OCI-M2 (cell line): ENCODE results near the gene GPC1.

ENCODE experiments used
- DNase-seq: peaks from one replicate; lab custom pipeline; 2025; ENCODE audit not compliant: unreplicated experiment; lab: John Stamatoyannopoulos, UW

Gene GPC1

GRCh38 chr2:240397542-240397916 lies 37.9 kb upstream of the GPC1 start:
- no peak for DNase-seq

GRCh38 chr2:240397924-240398645 lies 37.4 kb upstream of the GPC1 start:
- no peak for DNase-seq

GRCh38 chr2:240398661-240399267 lies 36.7 kb upstream of the GPC1 start:
- DNase-seq: no peak

DNA sequence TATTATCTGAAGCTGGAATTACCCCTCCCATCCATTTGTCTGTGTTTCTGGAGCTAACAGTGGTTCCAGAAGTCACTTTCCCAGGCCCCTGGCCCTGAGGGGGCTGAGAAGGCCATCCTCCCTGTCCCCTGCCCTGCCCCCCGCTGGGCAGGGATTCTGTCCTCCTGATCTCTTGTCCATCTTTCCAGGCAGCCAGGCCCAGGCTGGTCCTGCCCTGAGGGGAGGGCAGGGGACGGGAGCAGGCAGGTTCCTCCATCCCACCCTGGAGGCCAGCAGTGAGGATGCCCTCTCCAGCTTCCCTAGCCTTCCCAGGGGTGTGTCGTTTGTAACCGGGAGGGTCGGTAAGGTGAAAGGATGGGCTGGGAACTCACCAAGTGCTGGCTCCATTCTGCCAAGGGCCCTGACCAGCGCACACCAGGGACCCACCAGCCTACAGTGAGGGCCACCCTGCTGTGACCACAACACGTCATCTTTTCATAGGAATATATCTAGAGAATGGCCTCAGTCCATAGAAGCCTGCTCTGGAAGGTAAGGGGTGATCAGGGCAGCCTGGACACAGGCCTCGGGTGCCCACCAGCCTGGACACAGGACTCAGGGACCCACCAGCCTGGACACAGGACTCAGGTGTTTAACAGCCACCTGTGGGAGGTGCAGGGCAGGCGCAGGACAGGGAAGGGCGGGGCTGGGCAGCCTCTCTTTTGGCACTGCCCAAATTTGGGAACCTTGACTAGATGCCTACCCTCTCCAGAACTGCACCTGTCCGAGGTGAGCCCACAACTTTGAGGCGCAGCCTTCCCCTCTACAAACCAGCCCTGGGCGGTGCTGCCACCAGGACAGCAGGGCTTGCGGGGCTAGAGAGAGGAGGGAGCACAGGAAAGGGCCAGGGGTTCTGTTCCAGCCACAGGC lies 35.8 kb upstream of the GPC1 start:
- no peak for DNase-seq

DNA sequence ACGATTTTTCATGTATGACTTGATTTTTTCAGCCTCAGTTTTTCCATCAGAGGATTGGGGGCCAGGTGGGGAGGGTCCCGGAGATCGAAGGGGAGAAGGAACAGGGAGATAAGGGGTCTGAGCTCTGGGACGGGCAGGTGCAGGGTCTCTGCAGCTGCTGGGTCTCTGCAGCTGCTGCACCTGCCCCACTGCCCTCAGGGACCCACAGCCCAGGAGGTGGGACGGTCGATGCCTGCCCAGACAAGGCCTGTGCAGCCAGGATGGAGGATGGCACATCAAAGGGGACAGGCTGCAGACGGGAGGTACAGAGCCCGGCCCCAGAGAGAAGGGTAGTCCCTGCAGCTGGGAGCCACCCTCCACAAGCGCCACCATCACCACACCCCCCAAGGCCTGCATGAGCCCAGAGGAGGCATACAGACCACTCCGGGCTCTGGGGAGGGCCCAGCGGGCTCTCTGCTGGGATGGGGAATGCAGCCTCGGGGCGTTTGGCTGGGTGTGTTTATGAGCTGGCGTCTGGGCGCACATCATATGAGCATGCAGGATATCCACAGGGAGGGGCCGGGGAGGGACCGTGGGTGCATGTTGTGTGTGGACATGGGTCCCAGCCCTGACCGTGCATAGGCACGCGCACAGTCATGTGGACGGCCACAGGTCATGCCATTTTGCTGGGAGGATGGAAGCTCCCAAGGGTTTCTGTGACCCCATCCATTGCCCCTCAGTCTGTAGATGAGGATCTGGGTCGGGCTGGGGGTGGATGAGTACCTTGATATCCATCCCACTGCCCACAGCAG lies 34.9 kb upstream of the GPC1 start:
- no peak for DNase-seq

- no peak for DNase-seq
Measured at GRCh38 chr2:240401308-240401707, 34.2 kb upstream of the GPC1 start.

DNA sequence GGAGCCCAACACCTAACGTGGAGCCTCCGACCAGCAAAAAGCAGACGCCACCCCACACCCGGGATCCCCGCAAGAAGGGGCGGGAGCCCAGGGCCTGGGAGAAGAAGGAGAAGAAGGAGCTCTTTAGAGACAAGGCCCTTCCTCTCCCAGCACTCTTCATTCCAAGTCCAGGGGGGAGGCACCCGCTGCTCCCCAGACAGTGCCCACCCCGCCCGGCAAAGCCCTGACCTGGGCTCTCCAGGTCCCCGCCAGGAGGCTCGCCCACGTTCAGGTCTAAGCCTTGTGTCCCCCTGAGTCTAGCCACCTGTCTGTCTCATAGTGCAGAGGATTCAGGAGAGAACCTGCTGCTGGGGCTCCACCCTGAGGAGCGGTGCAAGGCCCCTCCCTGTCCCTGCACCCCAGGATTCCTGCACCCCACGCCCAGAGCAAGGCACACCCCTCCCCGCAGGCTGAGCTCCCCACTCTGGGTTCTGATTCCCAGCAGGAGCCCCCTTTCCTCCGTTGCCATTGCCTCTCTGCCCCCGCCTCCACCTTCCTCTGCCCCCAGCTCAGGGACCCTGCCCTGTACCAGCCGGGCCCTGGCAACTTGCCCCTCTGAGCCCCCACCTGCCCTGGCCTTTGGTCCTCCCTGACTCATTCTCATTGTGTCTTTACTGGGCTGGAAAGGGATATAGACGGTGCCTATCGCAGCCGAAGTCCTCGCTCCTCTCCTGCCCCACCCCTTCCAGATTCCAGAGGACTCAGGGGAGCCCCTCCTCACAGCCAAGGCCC lies 33.5 kb upstream of the GPC1 start:
- DNase-seq: no peak

- no peak for DNase-seq
Measured at GRCh38 chr2:240402566-240403272, 32.7 kb upstream of the GPC1 start.

DNA sequence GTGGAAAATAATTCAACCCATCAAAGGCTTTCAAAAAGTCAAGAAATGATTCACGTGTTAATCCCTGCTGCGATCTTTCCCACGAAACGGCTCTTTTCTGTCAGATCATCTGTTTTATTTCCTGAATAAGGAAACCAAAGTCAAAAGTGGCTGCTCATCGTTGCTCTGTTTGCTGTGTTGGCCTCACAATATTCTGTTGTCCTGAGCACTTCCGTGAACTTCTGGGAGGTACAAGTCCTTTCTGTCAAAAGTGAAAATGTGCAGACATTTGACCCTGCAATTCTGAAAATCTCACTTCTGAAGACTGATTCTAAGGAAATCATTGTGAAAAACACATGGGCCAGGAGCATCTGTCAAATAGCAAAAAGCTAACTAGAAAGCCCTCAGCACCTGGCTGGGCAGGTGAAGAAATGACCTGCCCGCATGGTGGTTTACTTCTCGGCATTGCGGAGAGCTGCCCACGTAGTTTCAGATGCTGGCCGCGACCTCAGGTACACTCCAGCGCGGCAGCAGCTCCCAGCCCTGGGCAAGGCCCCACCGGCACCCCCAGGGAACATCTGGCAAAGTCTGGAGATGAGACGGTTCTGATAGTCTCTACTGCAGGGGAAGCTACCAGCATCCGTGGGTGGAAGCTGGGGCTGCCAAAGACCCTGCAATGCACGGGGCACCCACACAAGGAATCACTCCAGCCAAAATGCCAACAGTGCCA lies 31.9 kb upstream of the GPC1 start:
- DNase-seq: no peak

DNA sequence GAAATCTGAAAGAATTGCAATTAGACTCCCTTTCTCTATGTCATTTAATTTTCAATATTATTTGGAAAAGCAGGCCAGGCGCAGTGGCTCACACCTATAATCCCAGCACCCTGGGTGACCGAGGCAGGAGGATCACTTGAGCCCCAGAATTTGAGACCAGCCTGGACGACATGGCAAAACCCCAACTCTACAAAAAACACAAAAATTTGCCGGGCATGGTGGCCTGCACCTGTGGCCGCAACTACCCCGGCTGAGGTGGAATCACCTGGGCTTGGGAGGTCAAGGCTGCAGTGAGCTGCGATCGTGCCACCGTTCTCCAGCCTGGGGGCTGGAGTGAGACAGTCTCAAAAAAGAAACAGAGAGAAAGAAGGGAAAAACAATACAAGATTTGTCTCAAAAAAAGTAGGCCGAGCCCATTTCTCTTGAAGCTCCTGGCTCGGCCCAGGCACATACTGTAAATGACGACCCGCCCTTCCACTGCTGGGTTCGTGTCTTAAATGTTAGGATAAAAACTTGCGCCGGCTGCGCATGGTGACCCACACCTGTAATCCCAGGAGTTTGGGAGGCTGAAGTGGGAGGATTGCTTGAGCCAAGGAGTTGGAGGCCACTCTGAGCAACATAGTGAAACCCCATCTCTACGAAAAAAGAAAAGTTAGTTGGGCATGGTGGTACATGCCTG lies 31.1 kb upstream of the GPC1 start:
- no peak for DNase-seq

GRCh38 chr2:240405133-240405532 lies 30.3 kb upstream of the GPC1 start:
- DNase-seq: no peak

DNA sequence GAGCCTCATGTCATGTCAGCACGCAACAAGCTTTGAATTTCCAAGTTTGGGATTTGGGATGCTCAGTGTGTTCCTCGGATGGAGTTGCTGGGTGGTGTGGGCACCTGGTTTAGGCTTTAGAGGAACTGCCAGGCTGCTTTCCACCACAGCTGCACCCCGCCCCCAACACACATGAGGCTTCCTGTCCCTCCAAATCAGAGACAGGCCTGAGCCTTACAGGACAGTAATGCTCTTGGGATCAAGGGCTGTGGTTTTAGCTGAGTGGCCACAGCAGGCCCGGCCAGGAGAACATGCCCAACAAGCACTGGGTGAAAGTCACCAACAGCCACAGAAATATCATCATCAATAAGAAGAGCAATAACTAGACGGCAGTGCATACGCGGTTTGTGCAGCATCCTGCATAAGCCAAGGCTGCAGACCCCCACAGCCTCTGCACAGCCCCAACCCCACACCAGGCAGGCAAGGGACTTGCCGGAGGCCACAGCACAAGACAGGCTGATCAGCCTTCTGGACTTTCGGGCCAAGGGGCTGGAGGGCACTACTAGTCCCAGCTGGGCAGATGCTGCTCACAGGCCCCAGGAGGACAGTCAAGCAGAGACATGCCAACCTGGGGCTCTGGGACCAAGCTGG lies 29.7 kb upstream of the GPC1 start:
- DNase-seq: no peak

- DNase-seq: no peak
Measured at GRCh38 chr2:240407090-240407489, 28.4 kb upstream of the GPC1 start.

GRCh38 chr2:240410004-240410403 lies 25.5 kb upstream of the GPC1 start:
- no peak for DNase-seq

- DNase-seq: no peak
Measured at GRCh38 chr2:240410808-240411207, 24.7 kb upstream of the GPC1 start.

DNA sequence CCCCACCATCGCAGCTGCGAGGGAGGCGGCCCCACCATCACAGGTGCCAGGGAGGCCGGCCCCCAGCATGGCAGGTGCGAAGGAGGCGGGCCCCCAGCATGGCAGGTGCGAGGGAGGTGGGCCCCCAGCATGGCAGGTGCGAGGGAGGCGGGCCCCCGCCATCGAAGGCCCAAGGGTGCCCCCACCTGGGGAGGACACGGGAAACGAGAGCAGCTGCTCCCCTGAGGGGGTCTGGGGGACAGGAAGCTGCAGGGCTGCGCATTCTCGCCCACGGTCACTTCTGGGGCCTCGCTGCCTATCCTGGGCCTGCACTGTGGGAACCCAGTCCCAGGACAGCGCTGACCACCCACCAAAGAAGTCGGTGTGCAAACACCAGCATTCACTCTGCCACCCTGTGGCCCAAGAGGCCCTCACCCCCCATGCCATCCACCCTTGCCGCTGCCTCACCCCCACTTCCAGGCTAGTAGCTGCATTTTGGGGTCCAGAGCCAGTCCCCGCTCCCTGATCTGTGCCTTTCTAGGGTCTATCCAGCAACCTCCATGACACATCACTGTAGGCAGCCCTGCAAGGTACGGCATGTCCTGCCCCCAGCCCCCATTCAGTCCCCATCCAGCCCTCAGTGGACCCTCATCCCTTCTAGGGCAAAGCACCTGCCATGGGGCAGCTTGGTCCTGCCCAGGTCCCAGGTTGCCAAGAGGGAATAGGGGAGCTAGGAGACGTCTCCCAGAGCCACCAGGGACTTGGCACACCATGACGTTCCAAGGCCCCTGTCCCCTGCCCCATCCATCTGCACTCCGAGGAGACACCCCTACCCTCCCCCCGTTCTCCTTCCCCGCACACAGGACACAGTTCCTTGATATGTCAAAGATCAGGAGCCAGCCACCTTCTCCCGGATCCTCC lies 24.0 kb upstream of the GPC1 start:
- no peak for DNase-seq

DNA sequence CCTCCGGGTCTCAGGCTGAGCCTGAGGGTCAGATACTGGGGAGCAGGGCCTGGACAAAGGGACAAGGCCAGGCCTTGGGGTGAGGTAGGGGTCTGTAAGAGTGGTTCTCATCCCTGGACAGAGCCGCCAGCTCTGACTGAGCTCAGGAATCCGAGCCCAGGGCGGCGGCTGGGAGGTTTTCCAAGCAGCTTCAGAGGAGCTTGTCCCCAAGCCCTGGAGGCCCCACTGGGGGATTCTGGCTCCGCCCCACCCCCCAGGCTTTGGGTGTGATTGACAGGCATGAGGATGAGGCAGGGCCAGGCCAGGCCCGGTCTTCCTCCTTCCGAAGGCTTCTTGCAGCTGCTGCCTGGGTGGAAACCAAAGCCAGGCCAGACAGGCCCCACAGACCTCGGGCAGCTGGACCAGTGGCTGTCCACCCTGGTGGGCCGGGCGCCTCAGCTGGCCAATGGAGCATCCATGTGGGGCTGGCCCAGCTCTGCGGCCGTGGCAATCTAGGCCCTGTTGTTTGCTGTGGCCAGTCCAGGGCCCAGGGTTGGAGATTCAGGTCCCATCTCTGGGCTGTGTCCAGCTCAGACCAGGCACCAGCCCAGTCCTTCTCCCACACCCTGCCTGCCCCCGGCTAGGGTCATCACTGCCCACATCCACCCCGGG lies 23.1 kb upstream of the GPC1 start:
- DNase-seq: no peak
